H1 (cell line): ENCODE results near the gene ANK3. TPM values are rescaled to one million over a fixed set of nuclear protein-coding genes. Genes with fewer than 3 reads are reported as not detected.
A peak's percentile ranks its signal among the peaks of the same experiment; 100 is the strongest.

ENCODE experiments used
- CTCF ChIA-PET: fragments of 300-600 bp; sonication (Branson Sonifier 250); formaldehyde crosslinking; loops from one replicate; lab custom pipeline; 2021; ENCODE audit not compliant: partially characterized antibody; lab: Charles Lee
- POLR2A ChIA-PET: fragments of 300-600 bp; sonication (Branson Sonifier 250); formaldehyde crosslinking; loops from one replicate; lab custom pipeline; 2021; ENCODE audit warnings: inconsistent platforms; ENCODE audit not compliant: partially characterized antibody; lab: Charles Lee
- DNase-seq, 2 experiments: peaks; one replicate each; pipeline versions ENCODE4 v3.0.0 to v3.0.0-alpha.2; 2010 to 2022; ENCODE audit warnings: low spot score in 2 of 2, low read depth in 1 of 2, mixed read lengths in 1 of 2
- FAIRE-seq: peaks from 2 replicates; lab custom pipeline; 2011; peaks lifted over from hg19 to GRCh38; lab: Jason Lieb, UNC
- H2AFZ ChIP-seq: 2 replicates; pipeline ENCODE4 v1.8.1; 2012; ENCODE audit warnings: low read length, inconsistent platforms
- H2AK5ac ChIP-seq: 2 replicates; pipeline ENCODE4 v1.6.1; 2013; ENCODE audit warnings: low read depth, low read length
- H2BK120ac ChIP-seq: replicated peaks from 2 replicates; pipeline ENCODE3; 2013; ENCODE audit warnings: low read depth, low read length, inconsistent platforms
- H2BK12ac ChIP-seq: 2 replicates; pipeline ENCODE4 v1.6.1; 2013; ENCODE audit warnings: low read depth, low read length
- H2BK15ac ChIP-seq: 2 replicates; pipeline ENCODE4 v1.6.1; 2013; ENCODE audit warnings: low read length
- H2BK20ac ChIP-seq: 2 replicates; pipeline ENCODE4 v1.6.1; 2013; ENCODE audit warnings: low read length
- H2BK5ac ChIP-seq: 2 replicates; pipeline ENCODE4 v1.6.1; 2013; ENCODE audit warnings: low read depth, low read length
- H3K14ac ChIP-seq: 2 replicates; pipeline ENCODE4 v1.6.1; 2013; ENCODE audit warnings: inconsistent platforms; ENCODE audit not compliant: insufficient read length
- H3K18ac ChIP-seq: 2 replicates; pipeline ENCODE4 v1.6.1; 2013; ENCODE audit warnings: low read length; ENCODE audit errors: extremely low read depth
- H3K23ac ChIP-seq: 2 replicates; pipeline ENCODE4 v1.6.1; 2013; ENCODE audit warnings: inconsistent platforms; ENCODE audit not compliant: insufficient read length
- H3K23me2 ChIP-seq: 2 replicates; pipeline ENCODE4 v1.6.1; 2013; ENCODE audit warnings: low read depth, low read length
- H3K27ac ChIP-seq: 2 replicates; pipeline ENCODE4 v1.6.1; 2011; ENCODE audit warnings: low read depth, low read length, inconsistent platforms
- H3K27me3 ChIP-seq, 4 experiments: replicated peaks in 1 of 4; 1 replicate in 1 of 4; 2 replicates in 3 of 4; pipeline versions ENCODE4 v1.6.1 to v1.8.1; 2011 to 2013; ENCODE audit warnings: low read length in 3 of 4, mild to moderate bottlenecking in 3 of 4, inconsistent platforms in 2 of 4, mixed read lengths in 2 of 4, moderate library complexity in 1 of 4; ENCODE audit not compliant: control insufficient read depth in 3 of 4, insufficient read depth in 3 of 4; ENCODE audit errors: extremely low read depth in 1 of 4
- H3K36me3 ChIP-seq, 4 experiments: 2 replicates each; pipeline versions ENCODE4 v1.6.1 to v1.8.1; 2011 to 2013; ENCODE audit warnings: mild to moderate bottlenecking in 4 of 4, low read length in 3 of 4, moderate library complexity in 2 of 4, control low read depth in 1 of 4, inconsistent platforms in 1 of 4; ENCODE audit not compliant: insufficient read depth in 4 of 4, control insufficient read depth in 2 of 4
- H3K4ac ChIP-seq: replicated peaks from 2 replicates; pipeline ENCODE3; 2013; ENCODE audit warnings: low read length, low read depth, mixed read lengths, inconsistent platforms; ENCODE audit not compliant: insufficient read length
- H3K4me1 ChIP-seq, 4 experiments: replicated peaks in 1 of 4; 1 replicate in 1 of 4; 2 replicates in 3 of 4; pipeline versions ENCODE4 v1.6.1 to v1.8.1; 2011 to 2013; ENCODE audit warnings: low read length in 3 of 4, inconsistent platforms in 2 of 4, mixed read lengths in 1 of 4; ENCODE audit not compliant: insufficient read depth in 4 of 4, control insufficient read depth in 3 of 4
- H3K4me2 ChIP-seq, 2 experiments: 2 replicates each; pipeline versions ENCODE4 v1.6.1 to v1.8.1; 2011 to 2013; ENCODE audit warnings: low read depth in 2 of 2, low read length in 2 of 2, control low read depth in 1 of 2, inconsistent platforms in 1 of 2, mild to moderate bottlenecking in 1 of 2; ENCODE audit not compliant: insufficient read depth in 1 of 2
- H3K4me3 ChIP-seq, 4 experiments: fragments of 200-600, 300-600 bp in 1 of 4; sonication (generic), shearing (Covaris generic), sonication (Bioruptor Twin) in 1 of 4; 2 replicates each; pipeline versions ENCODE4 v1.5.1 to v1.8.1; 2011 to 2016; ENCODE audit warnings: low read length in 4 of 4, low read depth in 3 of 4, control low read depth in 2 of 4, inconsistent platforms in 2 of 4, mild to moderate bottlenecking in 2 of 4, mixed read lengths in 1 of 4, moderate library complexity in 1 of 4; ENCODE audit not compliant: insufficient read depth in 2 of 4; ENCODE audit errors: extremely low read depth in 1 of 4
- H3K56ac ChIP-seq: replicated peaks from 2 replicates; pipeline ENCODE3; 2013; ENCODE audit warnings: low read depth, mild to moderate bottlenecking, mixed read lengths, low read length, inconsistent platforms; ENCODE audit not compliant: insufficient read length
- H3K79me1 ChIP-seq: 2 replicates; pipeline ENCODE4 v1.6.1; 2013; ENCODE audit warnings: low read depth, low read length, control low read depth
- H3K79me2 ChIP-seq, 2 experiments: 2 replicates each; pipeline versions ENCODE4 v1.6.1 to v1.8.1; 2012 to 2013; ENCODE audit warnings: low read length in 2 of 2, mild to moderate bottlenecking in 2 of 2, inconsistent platforms in 1 of 2; ENCODE audit not compliant: insufficient read depth in 2 of 2, control insufficient read depth in 1 of 2
- H3K9ac ChIP-seq, 4 experiments: replicated peaks in 1 of 4; 1 replicate in 1 of 4; 2 replicates in 3 of 4; pipeline versions ENCODE4 v1.6.1 to v1.8.1; 2011 to 2013; ENCODE audit warnings: low read depth in 3 of 4, low read length in 3 of 4, control low read depth in 2 of 4, mild to moderate bottlenecking in 2 of 4, moderate library complexity in 2 of 4, inconsistent platforms in 1 of 4; ENCODE audit errors: extremely low read depth in 1 of 4
- H3K9me3 ChIP-seq, 2 experiments: 2 replicates each; pipeline versions ENCODE4 v1.6.1 to v1.8.1; 2012 to 2013; ENCODE audit warnings: mild to moderate bottlenecking in 2 of 2, moderate library complexity in 2 of 2, control low read depth in 1 of 2, inconsistent platforms in 1 of 2, low read depth in 1 of 2, low read length in 1 of 2, mixed read lengths in 1 of 2; ENCODE audit not compliant: insufficient read depth in 2 of 2
- H4K20me1 ChIP-seq, 2 experiments: replicated peaks in 1 of 2; 2 replicates each; pipeline versions ENCODE3 to v1.8.1; 2011 to 2013; ENCODE audit warnings: inconsistent platforms in 2 of 2, low read length in 2 of 2, mild to moderate bottlenecking in 1 of 2; ENCODE audit not compliant: insufficient read depth in 2 of 2, control insufficient read depth in 1 of 2
- H4K5ac ChIP-seq: 2 replicates; pipeline ENCODE4 v1.6.1; 2013; ENCODE audit warnings: low read length, low read depth, mixed read lengths, inconsistent platforms; ENCODE audit not compliant: insufficient read length
- H4K8ac ChIP-seq: 2 replicates; pipeline ENCODE4 v1.8.0; 2013; ENCODE audit warnings: mild to moderate bottlenecking, moderate library complexity, low read length, inconsistent platforms; ENCODE audit not compliant: insufficient read depth; ENCODE audit errors: extremely low read depth
- H4K91ac ChIP-seq: replicated peaks from 2 replicates; pipeline ENCODE3; 2013; ENCODE audit warnings: low read length, mixed read lengths, inconsistent platforms; ENCODE audit not compliant: insufficient read length
- ASH2L ChIP-seq: fragments of 200-600, 300-600 bp; sonication (generic); IDR thresholded peaks from one replicate; pipeline ENCODE4 v1.7.1; 2017; ENCODE audit warnings: low read length
- CEBPB ChIP-seq: IDR thresholded peaks from 2 replicates; pipeline ENCODE4 v1.6.1; 2012; ENCODE audit warnings: low read depth, low read length
- POLR2A ChIP-seq, 2 experiments: IDR thresholded peaks; 1 replicate in 1 of 2; 2 replicates in 1 of 2; pipeline ENCODE4 v1.6.1; 2011; ENCODE audit warnings: low read depth in 2 of 2, low read length in 2 of 2, mild to moderate bottlenecking in 2 of 2; ENCODE audit errors: control extremely low read depth in 1 of 2
- SIRT6 ChIP-seq: IDR thresholded peaks from one replicate; pipeline ENCODE4 v1.7.1; 2012; ENCODE audit warnings: low read length, inconsistent platforms
- WGBS, 2 experiments: shearing (Covaris generic) in 1 of 2; methylation state at CpG; one replicate each; pipeline versions ENCODE4 v1.1.6 to v1.1.7; 2013 to 2015; ENCODE audit warnings: low lambda C conversion rate in 2 of 2, mixed read lengths in 2 of 2, inconsistent platforms in 1 of 2, low coverage in 1 of 2, missing lambda C conversion rate in 1 of 2; ENCODE audit not compliant: insufficient replicate concordance in 2 of 2, insufficient coverage in 1 of 2, insufficient read length in 1 of 2; ENCODE audit errors: extremely low coverage in 1 of 2, missing lambda C conversion rate in 1 of 2; 5-methylcytosine and 5-hydroxymethylcytosine counted together
- polyA plus RNA-seq, 7 experiments: library from polyadenylated mRNA; depleted of rRNA in 3 of 7; stranded (reverse) in 5 of 7; unstranded in 2 of 7; fragments of >200 nt in 5 of 7; fragments of 200-250 nt in 2 of 7; gene quantifications; 1 replicate in 5 of 7; 2 replicates in 1 of 7; 4 replicates in 1 of 7; pipeline versions ENCODE4 v1.2.1 to v1.2.3, GENCODE V29; 2011 to 2013; ENCODE audit warnings: missing spikeins in 2 of 7, mixed read lengths in 2 of 7
- total RNA-seq: library from RNA; stranded (reverse); fragmentation: NEBNext Ultra II Directional; extraction: Animal tissue kit (Norgen Biotek cat#: 25700); gene quantifications from 2 replicates; pipeline ENCODE4 v1.2.1, GENCODE V29; 2021

Gene ANK3
- total and polyA plus RNA-seq, 2 of the 8 experiments (the other 6 are each of a cell fraction or from before 2014, with no cell fraction given): 18.1 to 67.9 TPM

DNA sequence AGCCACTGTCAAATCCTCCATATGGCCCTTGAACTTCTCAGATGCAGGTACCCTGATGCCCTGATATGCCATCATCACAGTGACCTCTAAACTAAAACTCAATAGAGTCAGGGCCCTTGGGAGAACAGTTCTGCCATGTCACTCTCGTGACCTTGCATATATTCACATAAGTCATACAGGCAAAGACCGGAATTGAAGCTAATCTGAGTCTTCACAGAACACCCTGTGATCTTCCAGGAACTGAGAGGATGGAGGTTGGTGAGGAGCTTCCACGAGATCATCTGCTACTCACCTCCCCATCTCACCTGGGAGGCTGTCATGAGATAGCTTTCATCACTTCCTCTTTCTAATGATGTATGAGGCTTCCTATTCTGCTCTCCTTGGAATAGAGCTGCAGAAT lies 254.7 kb downstream of the ANK3 start:
- Histone ChIP-seq H4K5ac (no peak overlapping the region), H3K79me2 (peaks cover 0 to 16% of the 10 kb centered on the region in 2 experiments; a peak in 2 of 4 replicates), H3K23me2 (peaks cover 2% of the 10 kb centered on the region; the same call in 1 of the 2 replicates), H3K4me2 (no peak overlapping the region), H4K20me1 (no peaks in the 10 kb centered on the region), H3K9ac (no peak overlapping the region), H2BK15ac (no peak overlapping the region), H4K8ac (no peak overlapping the region), H3K4me1 (peaks cover 0 to 3% (median 0%) of the 10 kb centered on the region in 4 experiments; a peak in 3 of 7 replicates), H3K18ac (no peak overlapping the region), H3K14ac (no peak overlapping the region), H2BK12ac (no peak overlapping the region), H3K4ac (no peak overlapping the region), H4K91ac (no peak overlapping the region), H3K4me3 (no peak overlapping the region), H3K27me3 (no peaks in the 10 kb centered on the region), H3K23ac (no peak overlapping the region), H2AK5ac (no peak overlapping the region), H2BK120ac (no peak overlapping the region), H3K9me3 (no peaks in the 10 kb centered on the region), H3K36me3 (peaks cover 0 to 8% (median 0%) of the 10 kb centered on the region in 4 experiments; a peak in 1 of 8 replicates), H3K79me1 (no peaks in the 10 kb centered on the region), H2BK20ac (no peak overlapping the region), H2BK5ac (no peak overlapping the region), H2AFZ (no peak overlapping the region), H3K27ac (no peak overlapping the region), H3K56ac (no peak overlapping the region)
- DNase-seq: no peak
- ChIA-PET CTCF (interaction anchor here (0.7 to 3.2 kb wide), 2 partner anchors 19 to 73 kb away, joined by 3 to 12 read pairs; no protein-coding TSS in a partner anchor), POLR2A (interaction anchor here (0.8 kb wide), 2 partner anchors 8 to 256 kb away, joined by 3 read pairs; no protein-coding TSS in a partner anchor)
- 91% methylated on average over 3 of the region's 3 CpGs; no CpG with 5 or more reads in 1 of the 2 experiments for WGBS, 2 experiments
- FAIRE-seq: no peak
- TF ChIP-seq CEBPB (no peak), SIRT6 (no peak), ASH2L (no peak), POLR2A (IDR thresholded peaks at IDR 0.05; ENCODE audit: control extremely low read depth in 1 of 2, low read depth in 2 of 2, low read length in 2 of 2) (0 out of 3 replicates have a peak, but pooled peaks of 1 of the 2 experiments have one; percentile 16)
